ENCODE results near the gene RAD18. TPM values are rescaled to one million over a fixed set of nuclear protein-coding genes. Genes with fewer than 3 reads are reported as not detected.

The RAD18 gene
- total and polyA plus RNA-seq, 2 experiments from 2014 or later = 14.3 to 17.5 TPM

GRCh38 chr3:8914491-8914890 is 48.8 kb downstream of the RAD18 start:
- H3K27ac ChIP-seq = no peak overlapping the region
- H2AFZ ChIP-seq = no peak overlapping the region
- H3K9me2 ChIP-seq (ENCODE audit: insufficient read depth) = no peaks in the 10 kb centered on the region
- in situ Hi-C loops (cut with MboI) = no loop called here
- H3K36me3 ChIP-seq (ENCODE audit: low read depth) = peaks cover 6% of the 10 kb centered on the region; the same call in 1 of the 2 replicates
- DNase-seq = no peak
- 96 to 99% methylated on average over 4 of the region's 4 CpGs for WGBS, 2 experiments (ENCODE audit: low coverage in 1 of 2, low lambda C conversion rate in 2 of 2, missing lambda C conversion rate in 2 of 2)
- 0 out of 2 replicates have a peak, but pooled peaks cover 3% of the 10 kb centered on the region for H3K79me2 ChIP-seq (ENCODE audit: insufficient read depth)
- no peak overlapping the region for H3K4me3 ChIP-seq
- H3K9me3 ChIP-seq (ENCODE audit: low read depth) = no peaks in the 10 kb centered on the region
- H3K27me3 ChIP-seq (replicated peaks; ENCODE audit: insufficient read depth) = no peaks in the 10 kb centered on the region
- no peak overlapping the region for H3K9ac ChIP-seq
- H3K4me1 ChIP-seq (ENCODE audit: insufficient read depth) = no peaks in the 10 kb centered on the region
- H3K4me2 ChIP-seq (ENCODE audit: unreplicated experiment) = no peak overlapping the region
- no peaks in the 10 kb centered on the region for H3F3A ChIP-seq (ENCODE audit: insufficient read depth)
- TF ChIP-seq EZH2 (IDR thresholded peaks at IDR 0.05; ENCODE audit: insufficient read depth, poor library complexity, severe bottlenecking) (no peak), EZH2phosphoT487 (IDR thresholded peaks at IDR 0.05; ENCODE audit: insufficient read depth, low read depth) (no peak)
- no peaks in the 10 kb centered on the region for H4K20me1 ChIP-seq (ENCODE audit: insufficient read depth)

DNA sequence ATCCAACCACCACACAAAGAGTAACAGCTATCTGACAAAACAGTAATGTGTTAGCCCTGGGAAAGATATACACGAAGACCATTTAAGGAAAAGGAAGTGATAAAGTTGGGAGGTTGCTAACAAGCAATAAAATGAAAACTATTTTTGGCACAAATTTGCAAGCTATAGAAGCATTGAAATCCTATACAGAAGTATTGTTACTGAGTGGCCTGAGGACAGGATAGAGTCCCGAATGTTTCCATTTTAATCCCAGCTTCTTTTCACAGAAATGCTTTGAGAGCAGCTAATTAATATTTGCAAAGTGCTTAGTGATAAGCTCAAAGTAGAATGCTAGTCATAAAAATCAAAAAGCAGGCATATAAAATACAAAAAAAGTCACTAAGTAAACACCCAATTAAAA is 51.5 kb downstream of the RAD18 start:
- H3K79me2 ChIP-seq (ENCODE audit: insufficient read depth) = 0 out of 2 replicates have a peak, but pooled peaks cover 3% of the 10 kb centered on the region
- no peak for DNase-seq
- no peak overlapping the region for H3K27ac ChIP-seq
- in situ Hi-C loops (cut with MboI) = no loop called here
- 73 to 85% methylated on average over 2 of the region's 2 CpGs for WGBS, 2 experiments (ENCODE audit: low coverage in 1 of 2, low lambda C conversion rate in 2 of 2, missing lambda C conversion rate in 2 of 2)
- no peak overlapping the region for H2AFZ ChIP-seq
- no peaks in the 10 kb centered on the region for H3F3A ChIP-seq (ENCODE audit: insufficient read depth)
- H3K4me3 ChIP-seq = no peak overlapping the region
- no peaks in the 10 kb centered on the region for H4K20me1 ChIP-seq (ENCODE audit: insufficient read depth)
- H3K9ac ChIP-seq = no peak overlapping the region
- no peaks in the 10 kb centered on the region for H3K27me3 ChIP-seq (replicated peaks; ENCODE audit: insufficient read depth)
- no peaks in the 10 kb centered on the region for H3K9me3 ChIP-seq (ENCODE audit: low read depth)
- no peak for TF ChIP-seq EZH2phosphoT487 (IDR thresholded peaks at IDR 0.05; ENCODE audit: insufficient read depth, low read depth)
- TF ChIP-seq EZH2 (IDR thresholded peaks at IDR 0.05; ENCODE audit: insufficient read depth, poor library complexity, severe bottlenecking) = no peak
- H3K4me2 ChIP-seq (ENCODE audit: unreplicated experiment) = no peak overlapping the region
- H3K4me1 ChIP-seq (ENCODE audit: insufficient read depth) = no peaks in the 10 kb centered on the region
- H3K36me3 ChIP-seq (ENCODE audit: low read depth) = peaks cover 6% of the 10 kb centered on the region; the same call in 1 of the 2 replicates
- no peaks in the 10 kb centered on the region for H3K9me2 ChIP-seq (ENCODE audit: insufficient read depth)

DNA sequence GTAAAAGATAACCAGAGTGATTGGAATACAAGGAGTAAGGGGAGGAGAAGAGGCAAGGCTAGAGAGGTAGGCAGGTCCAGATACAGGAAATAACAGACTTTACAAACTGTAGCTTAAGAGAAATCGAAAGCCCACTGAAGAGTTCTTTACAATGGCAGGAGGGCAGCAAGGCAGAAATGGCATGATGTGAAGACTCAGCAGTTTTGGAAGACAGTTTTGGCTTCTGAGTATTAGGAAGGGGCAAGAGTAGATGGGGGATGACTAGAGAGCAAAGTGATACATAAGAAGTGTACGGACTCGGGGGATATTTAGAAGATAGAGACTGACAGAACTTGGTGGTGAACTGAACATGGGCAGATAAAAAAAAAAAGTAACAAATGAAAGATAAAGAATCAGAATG is 54.1 kb downstream of the RAD18 start:
- no peaks in the 10 kb centered on the region for H3K4me1 ChIP-seq (ENCODE audit: insufficient read depth)
- no peak overlapping the region for H2AFZ ChIP-seq
- TF ChIP-seq EZH2 (IDR thresholded peaks at IDR 0.05; ENCODE audit: insufficient read depth, poor library complexity, severe bottlenecking) = no peak
- no peak for TF ChIP-seq EZH2phosphoT487 (IDR thresholded peaks at IDR 0.05; ENCODE audit: insufficient read depth, low read depth)
- no peaks in the 10 kb centered on the region for H3K79me2 ChIP-seq (ENCODE audit: insufficient read depth)
- H3K9ac ChIP-seq = no peak overlapping the region
- no peak overlapping the region for H3K4me3 ChIP-seq
- H3F3A ChIP-seq (ENCODE audit: insufficient read depth) = no peaks in the 10 kb centered on the region
- H3K27me3 ChIP-seq (replicated peaks; ENCODE audit: insufficient read depth) = no peaks in the 10 kb centered on the region
- WGBS, 2 experiments (ENCODE audit: low coverage in 1 of 2, low lambda C conversion rate in 2 of 2, missing lambda C conversion rate in 2 of 2) = 81 to 86% methylated on average over 3 of the region's 3 CpGs
- in situ Hi-C loops (cut with MboI) = no loop called here
- no peak overlapping the region for H3K4me2 ChIP-seq (ENCODE audit: unreplicated experiment)
- H3K36me3 ChIP-seq (ENCODE audit: low read depth) = peaks cover 9% of the 10 kb centered on the region
- no peaks in the 10 kb centered on the region for H3K9me3 ChIP-seq (ENCODE audit: low read depth)
- H3K9me2 ChIP-seq (ENCODE audit: insufficient read depth) = no peaks in the 10 kb centered on the region
- no peak for DNase-seq
- no peak overlapping the region for H3K27ac ChIP-seq
- H4K20me1 ChIP-seq (ENCODE audit: insufficient read depth) = no peaks in the 10 kb centered on the region

GRCh38 chr3:8903191-8903590 is 60.1 kb downstream of the RAD18 start:
- whole genome bisulfite sequencing, 2 experiments (ENCODE audit: low coverage in 1 of 2, low lambda C conversion rate in 2 of 2, missing lambda C conversion rate in 2 of 2) = 95 to 99% methylated on average over 5 of the region's 5 CpGs
- no peaks in the 10 kb centered on the region for H3K27me3 ChIP-seq (replicated peaks; ENCODE audit: insufficient read depth)
- DNase-seq = no peak
- H3K4me3 ChIP-seq = no peak overlapping the region
- no peaks in the 10 kb centered on the region for H3F3A ChIP-seq (ENCODE audit: insufficient read depth)
- peaks cover 22% of the 10 kb centered on the region for H3K4me1 ChIP-seq (ENCODE audit: insufficient read depth)
- TF ChIP-seq EZH2 (IDR thresholded peaks at IDR 0.05; ENCODE audit: insufficient read depth, poor library complexity, severe bottlenecking) (no peak), EZH2phosphoT487 (IDR thresholded peaks at IDR 0.05; ENCODE audit: insufficient read depth, low read depth) (no peak)
- no peak overlapping the region for H3K4me2 ChIP-seq (ENCODE audit: unreplicated experiment)
- H3K79me2 ChIP-seq (ENCODE audit: insufficient read depth) = no peaks in the 10 kb centered on the region
- H4K20me1 ChIP-seq (ENCODE audit: insufficient read depth) = no peaks in the 10 kb centered on the region
- H3K9me2 ChIP-seq (ENCODE audit: insufficient read depth) = no peaks in the 10 kb centered on the region
- in situ Hi-C loops (cut with MboI) = no loop called here
- no peak overlapping the region for H3K9ac ChIP-seq
- H3K27ac ChIP-seq = no peak overlapping the region
- H3K9me3 ChIP-seq (ENCODE audit: low read depth) = no peaks in the 10 kb centered on the region
- no peak overlapping the region for H2AFZ ChIP-seq
- peaks cover 3% of the 10 kb centered on the region; the same call in 1 of the 2 replicates for H3K36me3 ChIP-seq (ENCODE audit: low read depth)

DNA sequence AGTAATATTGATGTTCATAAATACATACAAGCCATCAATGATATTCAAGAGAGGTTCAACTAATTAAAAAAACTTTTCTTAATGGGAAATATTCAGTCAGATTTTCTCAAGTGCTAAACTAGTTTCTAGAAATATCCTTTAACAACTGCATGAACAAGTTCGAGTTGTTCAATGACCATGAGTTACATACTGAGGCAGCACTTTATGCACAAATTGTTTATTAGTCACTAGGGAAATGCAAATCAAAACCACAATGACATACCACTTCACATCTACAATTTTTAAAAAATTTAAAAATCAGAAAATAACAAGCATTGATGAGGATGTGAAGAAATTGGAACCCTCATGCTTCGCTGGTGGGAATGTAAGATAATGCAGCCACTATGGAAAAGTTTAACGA is 62.4 kb downstream of the RAD18 start:
- no peaks in the 10 kb centered on the region for H4K20me1 ChIP-seq (ENCODE audit: insufficient read depth)
- no peak overlapping the region for H3K4me2 ChIP-seq (ENCODE audit: unreplicated experiment)
- H3K9me2 ChIP-seq (ENCODE audit: insufficient read depth) = no peaks in the 10 kb centered on the region
- no peak overlapping the region for H3K9ac ChIP-seq
- H3K27ac ChIP-seq = no peak overlapping the region
- H3K4me3 ChIP-seq = no peak overlapping the region
- in situ Hi-C loops (cut with MboI) = no loop called here
- peak; percentile 15 for DNase-seq
- no peaks in the 10 kb centered on the region for H3K9me3 ChIP-seq (ENCODE audit: low read depth)
- no peaks in the 10 kb centered on the region for H3K27me3 ChIP-seq (replicated peaks; ENCODE audit: insufficient read depth)
- H3K36me3 ChIP-seq (ENCODE audit: low read depth) = no peaks in the 10 kb centered on the region
- no peak overlapping the region for H2AFZ ChIP-seq
- 82 to 84% methylated on average over 3 of the region's 3 CpGs for WGBS, 2 experiments (ENCODE audit: low coverage in 1 of 2, low lambda C conversion rate in 2 of 2, missing lambda C conversion rate in 2 of 2)
- no peak for TF ChIP-seq EZH2 (IDR thresholded peaks at IDR 0.05; ENCODE audit: insufficient read depth, poor library complexity, severe bottlenecking)
- H3K79me2 ChIP-seq (ENCODE audit: insufficient read depth) = no peaks in the 10 kb centered on the region
- no peaks in the 10 kb centered on the region for H3F3A ChIP-seq (ENCODE audit: insufficient read depth)
- peaks cover 22% of the 10 kb centered on the region for H3K4me1 ChIP-seq (ENCODE audit: insufficient read depth)
